Esophagus muscularis mucosa (tissue), 2 donors: ENCODE data around the gene KIAA1958.

Experiments
- EP300 ChIP-seq: sonication (generic); formaldehyde crosslinking; IDR thresholded peaks from one replicate; pipeline ENCODE4 v1.6.1; 2017; ENCODE audit warnings: antibody characterized with exemption
- POLR2A ChIP-seq: fragments of 450-650 bp; IDR thresholded peaks from one replicate; pipeline ENCODE4 v1.6.1; 2017; ENCODE audit warnings: antibody characterized with exemption, moderate library complexity, mild to moderate bottlenecking, low read depth

- TF ChIP-seq EP300 (no peak), POLR2A (no peak)
These were observed 19.0 kb downstream of the KIAA1958 start for GRCh38 chr9:112505607-112506006.
